HG03139 (cell line): ENCODE results near the gene MS4A13.
"Not testable (repeated sequence)": the region's sequence is repeated elsewhere in the genome, so short reads cannot be mapped to it uniquely, and the experiment has no call there.

Experiments used
- ATAC-seq: cut with Tn5 transposase; IDR thresholded peaks from one replicate; pipeline ENCODE4 v1.9.1; 2021; ENCODE audit not compliant: unreplicated experiment

Gene MS4A13

GRCh38 chr11:60515144-60515855 lies at the start of gene MS4A13:
Gene MS4A13, plus strand, starts transcription at chr11:60515392. Its CDS starts 2,692 bp downstream, at chr11:60518084.
- no peak for ATAC-seq

- ATAC-seq, result no peak
Measured at GRCh38 chr11:60468829-60469228, 46.4 kb upstream of the MS4A13 start.

GRCh38 chr11:60469723-60470122 lies 45.5 kb upstream of the MS4A13 start:
- ATAC-seq, result no peak

GRCh38 chr11:60477035-60477445 lies 38.2 kb upstream of the MS4A13 start:
- ATAC-seq, result no peak

GRCh38 chr11:60482361-60482760 lies 32.8 kb upstream of the MS4A13 start:
- ATAC-seq, result no peak

GRCh38 chr11:60485987-60486386 lies 29.2 kb upstream of the MS4A13 start:
- peak; percentile 96 for ATAC-seq

- ATAC-seq, result no peak
Measured at GRCh38 chr11:60492488-60493009, 22.6 kb upstream of the MS4A13 start, which contains the start of gene MS4A12. Gene MS4A12, plus strand, starts transcription at chr11:60492778. Its CDS starts 4,541 bp downstream, at chr11:60497319.

- ATAC-seq, result no peak
Measured at GRCh38 chr11:60493454-60493853, 21.7 kb upstream of the MS4A13 start.

GRCh38 chr11:60498399-60498798 lies 16.8 kb upstream of the MS4A13 start:
- ATAC-seq, result no peak

- no peak for ATAC-seq
Measured at GRCh38 chr11:60498853-60499252, 16.3 kb upstream of the MS4A13 start.

GRCh38 chr11:60500276-60500910 lies 14.8 kb upstream of the MS4A13 start:
- ATAC-seq, result no peak

GRCh38 chr11:60502221-60502775 lies 12.9 kb upstream of the MS4A13 start:
- ATAC-seq, result no peak

GRCh38 chr11:60504219-60504905 lies 10.8 kb upstream of the MS4A13 start:
- ATAC-seq, result no peak

GRCh38 chr11:60509609-60510008 lies 5.6 kb upstream of the MS4A13 start:
- ATAC-seq, result not testable (repeated sequence)

- ATAC-seq, result not testable (repeated sequence)
Measured at GRCh38 chr11:60510209-60510608, 5.0 kb upstream of the MS4A13 start.

- no peak for ATAC-seq
Measured at GRCh38 chr11:60511393-60511792, 3.8 kb upstream of the MS4A13 start.

- ATAC-seq, result no peak
Measured at GRCh38 chr11:60512651-60513225, 2.5 kb upstream of the MS4A13 start.

GRCh38 chr11:60513496-60514460 lies 1.4 kb upstream of the MS4A13 start:
- no peak for ATAC-seq

GRCh38 chr11:60528465-60528864 lies 13.3 kb downstream of the MS4A13 start:
- no peak for ATAC-seq

- ATAC-seq, result no peak
Measured at GRCh38 chr11:60528934-60529333, 13.7 kb downstream of the MS4A13 start.
